NCI-H2107 treated with DMSO at 0.1 percent for 48 hours (cell line): ENCODE results near the gene LATS2.
"Not testable (repeated sequence)": the region's sequence is repeated elsewhere in the genome, so short reads cannot be mapped to it uniquely, and the experiment has no call there.

Experiments
- DNase-seq: peaks from one replicate; lab custom pipeline; 2025; ENCODE audit not compliant: unreplicated experiment; lab: John Stamatoyannopoulos, UW

LATS2 gene

GRCh38 chr13:21075379-21076249 lies 14.2 kb upstream of the LATS2 start:
- DNase-seq, result no peak

- DNase-seq, result no peak
These were observed 13.6 kb upstream of the LATS2 start for GRCh38 chr13:21075011-21075378.

GRCh38 chr13:21074546-21074945 lies 13.2 kb upstream of the LATS2 start:
- no peak for DNase-seq

GRCh38 chr13:21071924-21072323 lies 10.5 kb upstream of the LATS2 start:
- DNase-seq, result no peak

GRCh38 chr13:21071015-21071414 lies 9.6 kb upstream of the LATS2 start:
- DNase-seq, result no peak

- DNase-seq, result no peak
These were observed 8.2 kb upstream of the LATS2 start for GRCh38 chr13:21069561-21070004.

GRCh38 chr13:21067848-21068247 lies 6.5 kb upstream of the LATS2 start:
- no peak for DNase-seq

- no peak for DNase-seq
These were observed 5.6 kb upstream of the LATS2 start for GRCh38 chr13:21066946-21067345.

GRCh38 chr13:21065686-21066085 lies 4.3 kb upstream of the LATS2 start:
- DNase-seq, result no peak

- no peak for DNase-seq
These were observed 1.6 kb upstream of the LATS2 start for GRCh38 chr13:21063031-21063430.

- DNase-seq, result no peak
These were observed 903 bp downstream of the LATS2 start for GRCh38 chr13:21060338-21061028.

GRCh38 chr13:21059641-21060337 lies 1.6 kb downstream of the LATS2 start:
- no peak for DNase-seq

GRCh38 chr13:21058361-21058760 lies 3.0 kb downstream of the LATS2 start:
- no peak for DNase-seq

GRCh38 chr13:21055511-21056045 lies 5.8 kb downstream of the LATS2 start:
- no peak for DNase-seq

GRCh38 chr13:21055016-21055415 lies 6.4 kb downstream of the LATS2 start:
- no peak for DNase-seq

- DNase-seq, result no peak
These were observed 7.1 kb downstream of the LATS2 start for GRCh38 chr13:21054313-21054712.

- no peak for DNase-seq
These were observed 8.2 kb downstream of the LATS2 start for GRCh38 chr13:21053231-21053630.

- no peak for DNase-seq
These were observed 9.7 kb downstream of the LATS2 start for GRCh38 chr13:21051675-21052074.

- no peak for DNase-seq
These were observed 10.8 kb downstream of the LATS2 start for GRCh38 chr13:21050288-21051197.

- not testable (repeated sequence) for DNase-seq
These were observed 11.7 kb downstream of the LATS2 start for GRCh38 chr13:21049731-21050130.
